Vagina (tissue), 2 donors: ENCODE data around the gene GAS7. TPM values are rescaled to one million over a fixed set of nuclear protein-coding genes. Genes with fewer than 3 reads are reported as not detected.
A peak's percentile ranks its signal among the peaks of the same experiment; 100 is the strongest.

Source experiments
- DNase-seq, 2 donors: peaks; one replicate each; pipeline ENCODE4 v3.0.0-alpha.2; 2017; ENCODE audit errors: extremely low spot score in 2 of 2
- H3K27ac ChIP-seq: fragments of 200-600 bp; sonication (generic); one replicate; pipeline ENCODE4 v1.5.1; 2019
- H3K27me3 ChIP-seq: fragments of 200-600 bp; sonication (generic); one replicate; pipeline ENCODE4 v1.5.1; 2019
- H3K36me3 ChIP-seq, 2 donors: fragments of 200-600 bp; sonication (generic); one replicate each; pipeline ENCODE4 v1.5.1; 2017 to 2019
- H3K4me1 ChIP-seq: fragments of 200-600 bp; sonication (generic); one replicate; pipeline ENCODE4 v1.5.1; 2019
- H3K4me3 ChIP-seq, 2 donors: fragments of 200-600 bp; sonication (generic); 1 replicate in 1 of 2; 2 replicates in 1 of 2; pipeline ENCODE4 v1.5.1; 2016 to 2019
- H3K9me3 ChIP-seq: fragments of 200-600 bp; sonication (generic); one replicate; pipeline ENCODE4 v1.5.1; 2019
- POLR2A ChIP-seq, 2 donors: fragments of 450-650 bp; IDR thresholded peaks; one replicate each; pipeline ENCODE4 v1.6.1; 2017; ENCODE audit warnings: antibody characterized with exemption in 2 of 2, mild to moderate bottlenecking in 2 of 2, moderate library complexity in 2 of 2
- POLR2AphosphoS5 ChIP-seq, 2 donors: sonication (generic); formaldehyde crosslinking; IDR thresholded peaks; one replicate each; pipeline ENCODE4 v1.9.0; 2017; ENCODE audit warnings: antibody characterized with exemption in 2 of 2, mild to moderate bottlenecking in 2 of 2, low read depth in 1 of 2; ENCODE audit not compliant: insufficient read depth in 1 of 2
- intact Hi-C: fragments of 100-400 bp; cut with DNase I; formaldehyde crosslinking; loops from one replicate; pipeline ENCODE4 v1.15.1; 2023
- total RNA-seq: library from RNA; depleted of rRNA; stranded (reverse); fragments of >200 nt; gene quantifications from one replicate; pipeline ENCODE4 v1.2.3, GENCODE V29; 2016
- TF ChIP-seq, protein P1 (sequence below), 3 experiments: fragments of 450-650 bp in 2 of 3; fragments of 200-600 bp in 1 of 3; sonication (generic) in 1 of 3; IDR thresholded peaks; one replicate each; pipeline ENCODE4 v1.5.1; 2017 to 2019; ENCODE audit warnings: antibody characterized with exemption in 3 of 3, mild to moderate bottlenecking in 2 of 3, moderate library complexity in 2 of 3

Gene GAS7
- total RNA-seq, 1 donor from 2014 or later, result 47.1 TPM

DNA sequence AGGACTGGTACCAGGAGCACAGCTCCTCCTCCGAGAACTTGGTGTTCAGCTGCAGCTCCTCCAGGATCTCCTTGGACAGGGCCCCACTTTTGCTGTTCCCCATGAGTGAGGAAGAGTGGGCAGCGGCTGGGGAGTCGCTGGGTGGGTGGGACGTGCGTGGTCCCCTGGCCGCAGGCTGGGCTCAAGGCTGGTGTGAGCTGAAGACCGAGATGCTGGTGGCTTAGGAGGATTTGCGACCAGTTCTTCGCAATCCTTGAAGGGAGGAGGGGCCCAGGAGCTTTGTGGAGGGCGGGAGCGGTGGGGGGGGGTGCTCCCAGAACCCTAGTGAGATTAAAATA, 293.4 kb downstream of the GAS7 start, which contains the start of gene RCVRN:
Gene RCVRN (minus strand): TSS at position 194 of the 338 bp plus-strand sequence. CDS start 91 bp downstream, at position 103.
- intact Hi-C loops, result no loop called here

DNA sequence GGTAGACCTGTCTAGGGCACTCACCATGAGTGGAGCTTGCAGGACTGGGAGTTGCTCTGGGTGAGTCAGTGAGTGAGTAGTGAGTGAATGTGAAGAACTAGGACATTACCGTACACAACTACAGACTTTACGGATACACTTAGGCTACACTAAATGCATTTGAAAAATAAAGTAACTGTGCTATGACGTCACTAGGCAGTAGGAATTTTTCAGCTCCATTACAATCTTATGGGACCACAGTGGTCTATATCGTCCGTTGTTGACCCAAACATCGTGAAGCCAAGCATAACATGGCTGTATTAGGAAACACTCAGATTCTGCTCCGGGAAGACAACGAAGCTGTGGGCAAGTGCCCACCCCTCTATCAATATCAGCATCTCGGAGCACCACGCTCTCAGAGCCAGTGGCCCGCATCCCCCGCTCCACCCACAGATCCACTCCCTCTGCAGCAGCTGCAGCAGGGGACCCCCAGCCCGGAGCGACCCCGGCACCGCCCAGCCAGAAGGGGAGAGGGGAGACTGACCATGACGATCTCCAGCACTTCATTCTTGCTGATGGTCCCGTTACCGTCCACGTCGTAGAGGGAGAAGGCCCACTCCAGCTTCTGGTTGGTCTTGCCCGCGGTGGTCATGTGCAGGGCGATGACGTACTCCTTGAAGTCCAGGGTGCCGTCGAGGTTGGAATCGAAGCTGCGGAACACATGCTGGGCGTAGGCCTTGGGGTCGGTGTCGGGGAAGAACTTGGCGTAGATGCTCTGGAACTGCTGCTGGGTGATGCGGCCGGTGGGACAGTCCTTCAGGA, 293.9 kb downstream of the GAS7 start:
- TF ChIP-seq POLR2A (IDR thresholded peaks at IDR 0.05) (no peak), POLR2AphosphoS5 (IDR thresholded peaks at IDR 0.05; ENCODE audit: insufficient read depth in 1 of 2, low read depth in 1 of 2) (no peak)
- TF ChIP-seq, protein P1, sequence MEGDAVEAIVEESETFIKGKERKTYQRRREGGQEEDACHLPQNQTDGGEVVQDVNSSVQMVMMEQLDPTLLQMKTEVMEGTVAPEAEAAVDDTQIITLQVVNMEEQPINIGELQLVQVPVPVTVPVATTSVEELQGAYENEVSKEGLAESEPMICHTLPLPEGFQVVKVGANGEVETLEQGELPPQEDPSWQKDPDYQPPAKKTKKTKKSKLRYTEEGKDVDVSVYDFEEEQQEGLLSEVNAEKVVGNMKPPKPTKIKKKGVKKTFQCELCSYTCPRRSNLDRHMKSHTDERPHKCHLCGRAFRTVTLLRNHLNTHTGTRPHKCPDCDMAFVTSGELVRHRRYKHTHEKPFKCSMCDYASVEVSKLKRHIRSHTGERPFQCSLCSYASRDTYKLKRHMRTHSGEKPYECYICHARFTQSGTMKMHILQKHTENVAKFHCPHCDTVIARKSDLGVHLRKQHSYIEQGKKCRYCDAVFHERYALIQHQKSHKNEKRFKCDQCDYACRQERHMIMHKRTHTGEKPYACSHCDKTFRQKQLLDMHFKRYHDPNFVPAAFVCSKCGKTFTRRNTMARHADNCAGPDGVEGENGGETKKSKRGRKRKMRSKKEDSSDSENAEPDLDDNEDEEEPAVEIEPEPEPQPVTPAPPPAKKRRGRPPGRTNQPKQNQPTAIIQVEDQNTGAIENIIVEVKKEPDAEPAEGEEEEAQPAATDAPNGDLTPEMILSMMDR (IDR thresholded peaks at IDR 0.05), result no peak
- intact Hi-C loops, result no loop called here
- no peaks in the 10 kb centered on the region for H3K9me3 ChIP-seq
- no peak for DNase-seq
- H3K4me3 ChIP-seq, result no peak overlapping the region
- H3K27ac ChIP-seq, result no peak overlapping the region
- no peaks in the 10 kb centered on the region for H3K36me3 ChIP-seq
- no peaks in the 10 kb centered on the region for H3K27me3 ChIP-seq
- peaks cover 21% of the 10 kb centered on the region for H3K4me1 ChIP-seq

More for the DNA sequence above, 293.4 kb downstream of the GAS7 start, which contains the start of gene RCVRN:
- H3K4me1 ChIP-seq, result peaks cover 15% of the 10 kb centered on the region
- H3K9me3 ChIP-seq, result no peaks in the 10 kb centered on the region
- H3K4me3 ChIP-seq, result no peak within 1 kb of the TSS
- no peaks in the 10 kb centered on the region for H3K27me3 ChIP-seq
- no peak for DNase-seq
- no peaks in the 10 kb centered on the region for H3K36me3 ChIP-seq
- no peak within 1 kb of the TSS for H3K27ac ChIP-seq
- TF ChIP-seq POLR2AphosphoS5 (IDR thresholded peaks at IDR 0.05; ENCODE audit: insufficient read depth in 1 of 2, low read depth in 1 of 2) (no peak), POLR2A (IDR thresholded peaks at IDR 0.05) (no peak)
- TF ChIP-seq, protein P1 (IDR thresholded peaks at IDR 0.05), result no peak

DNA sequence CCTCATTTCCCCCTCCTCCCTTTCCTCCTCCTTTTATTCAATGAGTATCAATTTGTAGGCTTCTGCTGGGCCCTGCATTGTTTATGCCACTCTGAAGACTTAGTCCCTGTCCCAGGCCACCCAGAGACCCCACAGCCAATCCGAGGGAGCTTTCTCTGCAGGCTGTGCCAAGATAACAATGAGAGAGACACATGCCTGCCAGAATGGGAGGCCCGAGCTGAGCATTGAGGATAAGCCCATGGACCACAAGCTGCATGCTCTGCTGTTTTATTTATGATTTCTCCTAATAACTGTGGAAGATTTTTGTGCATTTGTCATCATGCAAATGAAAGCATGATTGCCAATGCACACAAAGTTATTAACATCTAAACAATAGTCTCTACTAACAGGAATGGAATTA, 296.3 kb downstream of the GAS7 start:
- peak overlapping the region; percentile 53 for H3K27ac ChIP-seq

DNA sequence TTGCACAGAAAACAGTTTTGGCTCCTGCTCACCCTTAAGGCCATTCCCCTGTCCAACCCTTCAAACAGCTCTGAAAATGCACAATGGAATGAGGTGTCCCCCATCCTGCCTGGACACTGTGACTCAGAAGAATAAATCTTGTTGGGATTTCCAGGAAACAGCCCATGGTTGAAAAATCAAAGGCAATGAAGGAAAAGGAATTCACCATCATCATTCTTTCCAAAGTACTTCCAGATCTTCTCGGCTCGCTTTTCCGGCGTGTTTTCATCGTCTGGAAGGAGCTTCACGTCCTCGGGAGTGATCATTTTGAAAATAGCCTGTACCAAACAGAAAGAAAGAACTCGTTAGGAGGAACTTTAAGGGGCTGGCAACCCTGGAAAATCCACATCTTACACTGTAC, 297.6 kb downstream of the GAS7 start:
- intact Hi-C loops, result loop anchor here (1.0 kb wide), 1 partner anchor 24 kb away; no protein-coding TSS in a partner anchor

More for the DNA sequence above, 296.3 kb downstream of the GAS7 start:
- no peak for TF ChIP-seq POLR2AphosphoS5 (IDR thresholded peaks at IDR 0.05; ENCODE audit: insufficient read depth in 1 of 2, low read depth in 1 of 2)
- TF ChIP-seq, protein P1 (IDR thresholded peaks at IDR 0.05), result no peak
- TF ChIP-seq POLR2A (IDR thresholded peaks at IDR 0.05), result no peak
- H3K27me3 ChIP-seq, result no peaks in the 10 kb centered on the region
- no peaks in the 10 kb centered on the region for H3K9me3 ChIP-seq
- H3K4me3 ChIP-seq, result no peak overlapping the region
- no peaks in the 10 kb centered on the region for H3K36me3 ChIP-seq
- intact Hi-C loops, result no loop called here
- no peak for DNase-seq
- peaks cover 27% of the 10 kb centered on the region for H3K4me1 ChIP-seq

More for the DNA sequence above, 297.6 kb downstream of the GAS7 start:
- Histone ChIP-seq H3K4me1 (peaks cover 27% of the 10 kb centered on the region), H3K36me3 (no peaks in the 10 kb centered on the region), H3K27me3 (no peaks in the 10 kb centered on the region), H3K27ac (peak overlapping the region; percentile 53), H3K4me3 (no peak overlapping the region), H3K9me3 (no peaks in the 10 kb centered on the region)
- DNase-seq, result no peak
- no peak for TF ChIP-seq POLR2AphosphoS5 (IDR thresholded peaks at IDR 0.05; ENCODE audit: insufficient read depth in 1 of 2, low read depth in 1 of 2)
- TF ChIP-seq, protein P1 (IDR thresholded peaks at IDR 0.05), result no peak
- no peak for TF ChIP-seq POLR2A (IDR thresholded peaks at IDR 0.05)
